Liver (tissue), 3 donors: ENCODE data around the gene FASTK.

ENCODE experiments used
- FOXA1 ChIP-seq: IDR thresholded peaks from 2 replicates; pipeline ENCODE4 v1.6.1; 2016; ENCODE audit warnings: antibody characterized with exemption
- GABPA ChIP-seq, 2 donors: IDR thresholded peaks in 1 of 2; conservative IDR thresholded peaks in 1 of 2; 2 replicates each; pipeline ENCODE4 v1.6.1; 2016; ENCODE audit warnings: antibody characterized with exemption in 2 of 2, mild to moderate bottlenecking in 1 of 2, moderate library complexity in 1 of 2
- JUND ChIP-seq, 2 donors: IDR thresholded peaks; 2 replicates each; pipeline ENCODE4 v1.6.1; 2016; ENCODE audit warnings: antibody characterized with exemption in 2 of 2
- RAD21 ChIP-seq, 2 donors: IDR thresholded peaks; 2 replicates each; pipeline ENCODE4 v1.6.1; 2016; ENCODE audit warnings: antibody characterized with exemption in 2 of 2, mild to moderate bottlenecking in 2 of 2
- REST ChIP-seq: IDR thresholded peaks from 2 replicates; pipeline ENCODE4 v1.6.1; 2016; ENCODE audit warnings: antibody characterized with exemption, mild to moderate bottlenecking
- RXRA ChIP-seq, 2 donors: IDR thresholded peaks; 2 replicates each; pipeline ENCODE4 v1.6.1; 2017 to 2018; ENCODE audit warnings: antibody characterized with exemption in 2 of 2, mild to moderate bottlenecking in 1 of 2
- SP1 ChIP-seq: IDR thresholded peaks from 2 replicates; pipeline ENCODE4 v1.6.1; 2018; ENCODE audit warnings: antibody characterized with exemption, mild to moderate bottlenecking
- TAF1 ChIP-seq: conservative IDR thresholded peaks from 2 replicates; pipeline ENCODE4 v1.6.1; 2016; ENCODE audit warnings: antibody characterized with exemption, mild to moderate bottlenecking
- YY1 ChIP-seq: IDR thresholded peaks from 2 replicates; pipeline ENCODE4 v1.6.1; 2016; ENCODE audit warnings: antibody characterized with exemption, mild to moderate bottlenecking
- TF ChIP-seq, protein P1 (sequence below): fragments of 150-350 bp; IDR thresholded peaks from 2 replicates; pipeline ENCODE4 v1.5.1; 2017; ENCODE audit warnings: improper control_type of control experiment, low read depth, low read length; ENCODE audit not compliant: missing input control
- TF ChIP-seq, protein P2 (sequence below): IDR thresholded peaks from 2 replicates; pipeline ENCODE4 v1.6.1; 2016; ENCODE audit warnings: antibody characterized with exemption
- donor health status: healthy.
- donor health status: healthy.

- TF ChIP-seq, protein P1, sequence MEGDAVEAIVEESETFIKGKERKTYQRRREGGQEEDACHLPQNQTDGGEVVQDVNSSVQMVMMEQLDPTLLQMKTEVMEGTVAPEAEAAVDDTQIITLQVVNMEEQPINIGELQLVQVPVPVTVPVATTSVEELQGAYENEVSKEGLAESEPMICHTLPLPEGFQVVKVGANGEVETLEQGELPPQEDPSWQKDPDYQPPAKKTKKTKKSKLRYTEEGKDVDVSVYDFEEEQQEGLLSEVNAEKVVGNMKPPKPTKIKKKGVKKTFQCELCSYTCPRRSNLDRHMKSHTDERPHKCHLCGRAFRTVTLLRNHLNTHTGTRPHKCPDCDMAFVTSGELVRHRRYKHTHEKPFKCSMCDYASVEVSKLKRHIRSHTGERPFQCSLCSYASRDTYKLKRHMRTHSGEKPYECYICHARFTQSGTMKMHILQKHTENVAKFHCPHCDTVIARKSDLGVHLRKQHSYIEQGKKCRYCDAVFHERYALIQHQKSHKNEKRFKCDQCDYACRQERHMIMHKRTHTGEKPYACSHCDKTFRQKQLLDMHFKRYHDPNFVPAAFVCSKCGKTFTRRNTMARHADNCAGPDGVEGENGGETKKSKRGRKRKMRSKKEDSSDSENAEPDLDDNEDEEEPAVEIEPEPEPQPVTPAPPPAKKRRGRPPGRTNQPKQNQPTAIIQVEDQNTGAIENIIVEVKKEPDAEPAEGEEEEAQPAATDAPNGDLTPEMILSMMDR = no peak
- TF ChIP-seq REST = no peak
- no peak for TF ChIP-seq FOXA1
- TF ChIP-seq JUND (IDR thresholded peaks at IDR 0.05) = no peak
- TF ChIP-seq GABPA (IDR thresholded peaks at IDR 0.05 in 1 of 2, conservative IDR thresholded peaks at IDR 0.05 in 1 of 2) = no peak
- TF ChIP-seq RAD21 (IDR thresholded peaks at IDR 0.05) = no peak
- TF ChIP-seq YY1 = no peak
- no peak for TF ChIP-seq TAF1
- TF ChIP-seq SP1 = no peak
- TF ChIP-seq, protein P2, sequence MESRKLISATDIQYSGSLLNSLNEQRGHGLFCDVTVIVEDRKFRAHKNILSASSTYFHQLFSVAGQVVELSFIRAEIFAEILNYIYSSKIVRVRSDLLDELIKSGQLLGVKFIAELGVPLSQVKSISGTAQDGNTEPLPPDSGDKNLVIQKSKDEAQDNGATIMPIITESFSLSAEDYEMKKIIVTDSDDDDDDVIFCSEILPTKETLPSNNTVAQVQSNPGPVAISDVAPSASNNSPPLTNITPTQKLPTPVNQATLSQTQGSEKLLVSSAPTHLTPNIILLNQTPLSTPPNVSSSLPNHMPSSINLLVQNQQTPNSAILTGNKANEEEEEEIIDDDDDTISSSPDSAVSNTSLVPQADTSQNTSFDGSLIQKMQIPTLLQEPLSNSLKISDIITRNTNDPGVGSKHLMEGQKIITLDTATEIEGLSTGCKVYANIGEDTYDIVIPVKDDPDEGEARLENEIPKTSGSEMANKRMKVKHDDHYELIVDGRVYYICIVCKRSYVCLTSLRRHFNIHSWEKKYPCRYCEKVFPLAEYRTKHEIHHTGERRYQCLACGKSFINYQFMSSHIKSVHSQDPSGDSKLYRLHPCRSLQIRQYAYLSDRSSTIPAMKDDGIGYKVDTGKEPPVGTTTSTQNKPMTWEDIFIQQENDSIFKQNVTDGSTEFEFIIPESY = no peak
- peak in 1 of 2 donors; percentile 47 for TF ChIP-seq RXRA (IDR thresholded peaks at IDR 0.05)
These were observed 515 bp downstream of the FASTK start for GRCh38 chr7:151080067-151080521.
